GM12878 (cell line): ENCODE data around the gene TAS2R30. TPM values are rescaled to one million over a fixed set of nuclear protein-coding genes. Genes with fewer than 3 reads are reported as not detected.
A peak's percentile ranks its signal among the peaks of the same experiment; 100 is the strongest.

Experiments used
- CUX1 ChIP-seq: IDR thresholded peaks from 2 replicates; pipeline ENCODE4 v1.6.1; 2012; ENCODE audit warnings: improper control_type of control experiment, low read depth, low read length; ENCODE audit not compliant: insufficient replicate concordance
- EGR1 ChIP-seq, 2 experiments: IDR thresholded peaks; 1 replicate in 1 of 2; 2 replicates in 1 of 2; pipeline ENCODE4 v1.6.1; 2011 to 2012; ENCODE audit warnings: low read depth in 2 of 2, low read length in 2 of 2, borderline replicate concordance in 1 of 2, mild to moderate bottlenecking in 1 of 2, moderate library complexity in 1 of 2
- EZH2 ChIP-seq: IDR thresholded peaks from 2 replicates; pipeline ENCODE4 v1.6.1; 2012; ENCODE audit warnings: low read depth, mild to moderate bottlenecking, control low read depth, inconsistent platforms, low read length, borderline replicate concordance; ENCODE audit not compliant: control insufficient read depth
- LARP7 ChIP-seq: fragments of 450-650 bp; IDR thresholded peaks from 2 replicates; pipeline ENCODE4 v1.6.1; 2017; ENCODE audit warnings: mild to moderate bottlenecking
- MAX ChIP-seq: IDR thresholded peaks from 2 replicates; pipeline ENCODE4 v1.6.1; 2012; ENCODE audit warnings: low read depth, low read length, improper control_type of control experiment
- NBN ChIP-seq: fragments of 450-650 bp; IDR thresholded peaks from 2 replicates; pipeline ENCODE4 v1.6.1; 2016
- NFIC ChIP-seq: IDR thresholded peaks from 2 replicates; pipeline ENCODE4 v1.6.1; 2012; ENCODE audit warnings: low read depth, mild to moderate bottlenecking, inconsistent platforms, low read length, moderate library complexity
- NFXL1 ChIP-seq: fragments of 450-650 bp; IDR thresholded peaks from 2 replicates; pipeline ENCODE4 v1.6.1; 2017; ENCODE audit warnings: antibody characterized with exemption, mild to moderate bottlenecking, borderline replicate concordance
- PAX8 ChIP-seq: fragments of 450-650 bp; IDR thresholded peaks from 2 replicates; pipeline ENCODE4 v1.6.1; 2017; ENCODE audit warnings: mild to moderate bottlenecking, moderate library complexity
- RELA ChIP-seq: fragments of 450-650 bp; IDR thresholded peaks from 2 replicates; pipeline ENCODE4 v1.8.0; 2014; ENCODE audit warnings: borderline replicate concordance; ENCODE audit not compliant: partially characterized antibody
- SUPT20H ChIP-seq: IDR thresholded peaks from 2 replicates; pipeline ENCODE4 v1.6.1; 2011; ENCODE audit warnings: low read depth, mild to moderate bottlenecking, low read length, moderate library complexity, borderline replicate concordance; ENCODE audit not compliant: control insufficient read depth
- ZBTB40 ChIP-seq: fragments of 450-650 bp; IDR thresholded peaks from 2 replicates; pipeline ENCODE4 v1.6.1; 2016; ENCODE audit warnings: mild to moderate bottlenecking, moderate library complexity, borderline replicate concordance
- ZNF217 ChIP-seq: fragments of 450-650 bp; IDR thresholded peaks from 2 replicates; pipeline ENCODE4 v1.6.1; 2017; ENCODE audit warnings: antibody characterized with exemption, mild to moderate bottlenecking
- ZNF687 ChIP-seq: fragments of 450-650 bp; IDR thresholded peaks from 2 replicates; pipeline ENCODE4 v1.6.1; 2017; ENCODE audit warnings: mild to moderate bottlenecking, moderate library complexity
- polyA plus RNA-seq, 11 experiments: library from polyadenylated mRNA; depleted of rRNA in 4 of 11; unstranded in 6 of 11; stranded (reverse) in 5 of 11; fragments of >200 nt; fragmentation: Nextera tagmentation in 4 of 11; fragmentation: Illumina TruSeq in 1 of 11; extraction: Ambion mirVana in 4 of 11; extraction: Trizol in 1 of 11; gene quantifications; 1 replicate in 1 of 11; 2 replicates in 10 of 11; pipeline versions ENCODE4 v1.2.1 to v1.2.3, GENCODE V29; 2011 to 2016; ENCODE audit warnings: inconsistent platforms in 2 of 11, missing spikeins in 2 of 11, low read depth in 1 of 11
- total RNA-seq, 4 experiments: library from RNA; depleted of rRNA in 3 of 4; stranded (reverse); fragments of >200 nt in 3 of 4; fragmentation: Illumina TruSeq in 1 of 4; extraction: Trizol in 1 of 4; gene quantifications; 2 replicates each; pipeline versions ENCODE4 v1.2.1 to v1.2.3, GENCODE V29; 2013 to 2021

The TAS2R30 gene
- total and polyA plus RNA-seq, 10 of the 15 experiments (the other 5 are each of a cell fraction or from before 2014, with no cell fraction given): 0.09 to 5.9 (median 0.54) TPM; not detected in 3

DNA sequence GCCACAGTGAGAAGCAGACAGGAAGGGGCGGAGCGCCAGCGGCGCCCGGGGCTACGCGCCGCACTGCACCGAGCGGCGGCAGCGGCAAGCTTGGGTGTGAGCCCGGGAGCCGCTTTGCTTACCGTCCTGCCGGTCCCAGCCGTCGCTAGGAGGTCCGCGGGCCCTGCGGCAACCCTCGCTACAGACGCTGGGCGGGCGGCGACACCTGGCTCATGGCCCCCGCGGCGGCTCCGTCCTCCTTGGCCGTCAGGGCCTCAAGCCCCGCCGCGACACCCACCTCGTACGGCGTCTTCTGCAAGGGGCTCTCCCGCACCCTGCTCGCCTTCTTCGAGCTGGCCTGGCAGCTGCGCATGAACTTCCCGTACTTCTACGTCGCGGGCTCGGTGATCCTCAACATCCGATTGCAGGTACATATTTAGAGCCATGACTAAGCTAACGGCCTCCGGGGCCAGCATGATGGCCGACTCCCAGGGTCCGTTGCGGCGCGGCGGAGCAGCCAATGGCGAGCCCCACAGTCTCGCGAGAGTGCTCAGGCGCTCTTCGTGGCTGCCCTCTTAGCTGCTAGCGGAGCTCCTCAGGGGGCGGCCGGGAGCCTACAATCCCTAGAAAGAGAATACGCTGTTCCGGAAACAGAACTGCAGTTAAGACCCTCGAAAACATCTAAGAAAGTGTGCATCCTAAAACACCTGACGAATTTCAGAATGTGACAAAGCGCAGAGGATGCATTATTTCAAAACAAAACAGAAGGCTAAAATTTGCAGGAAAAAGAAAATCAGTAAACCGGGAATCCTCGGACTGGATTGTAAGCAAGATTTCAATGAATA lies 36.9 kb upstream of the TAS2R30 start, which contains the start of gene SMIM10L1 (continued):
- no peak for TF ChIP-seq CUX1
- TF ChIP-seq ZNF687: peak; percentile 77; the same call in 1 of the 2 replicates
- TF ChIP-seq ZBTB40: peak; percentile 24; the same call in 1 of the 2 replicates
- peak; percentile 61; the same call in 1 of the 2 replicates for TF ChIP-seq NBN
- 0 out of 2 replicates have a peak, but pooled peaks have one; percentile 29 for TF ChIP-seq MAX
- no peak for TF ChIP-seq NFXL1
- no peak for TF ChIP-seq PAX8
- no peak for TF ChIP-seq SUPT20H
- no peak for TF ChIP-seq EZH2
- TF ChIP-seq EGR1 (IDR thresholded peaks at IDR 0.05; ENCODE audit: borderline replicate concordance in 1 of 2, low read depth in 2 of 2, low read length in 2 of 2): 0 out of 3 replicates have a peak, but pooled peaks of 1 of the 2 experiments have one; percentile 10
- TF ChIP-seq NFIC: no peak
- TF ChIP-seq LARP7: peak; percentile 96
- no peak for TF ChIP-seq RELA
- TF ChIP-seq ZNF217: no peak
